ENCODE data around the gene TBC1D9. TPM values are rescaled to one million over a fixed set of nuclear protein-coding genes. Genes with fewer than 3 reads are reported as not detected.

The TBC1D9 gene
- total RNA-seq, 6 experiments from 2014 or later, result 6.6 to 17.9 (median 9.4) TPM

- Histone ChIP-seq H3K4me1 (no peaks in the 10 kb centered on the region), H3K27ac (no peak overlapping the region), H3K27me3 (no peaks in the 10 kb centered on the region), H3K36me3 (peaks cover 0 to 11% (median 0%) of the 10 kb centered on the region in 4 donors), H3K4me3 (no peak overlapping the region), H3K9me3 (no peaks in the 10 kb centered on the region)
- ATAC-seq, result no peak
- DNase-seq, result no peak
- 100% methylated on average over 1 of the region's 1 CpG for WGBS (ENCODE audit: insufficient coverage, low coverage, low lambda C conversion rate, missing lambda C conversion rate)
- intact Hi-C loops (cut with DNase I), result no loop called here
- TF ChIP-seq POLR2A (IDR thresholded peaks at IDR 0.05) (no peak), CTCF (IDR thresholded peaks at IDR 0.05) (no peak)
These were observed 75.5 kb downstream of the TBC1D9 start for GRCh38 chr4:140680686-140681085.

DNA sequence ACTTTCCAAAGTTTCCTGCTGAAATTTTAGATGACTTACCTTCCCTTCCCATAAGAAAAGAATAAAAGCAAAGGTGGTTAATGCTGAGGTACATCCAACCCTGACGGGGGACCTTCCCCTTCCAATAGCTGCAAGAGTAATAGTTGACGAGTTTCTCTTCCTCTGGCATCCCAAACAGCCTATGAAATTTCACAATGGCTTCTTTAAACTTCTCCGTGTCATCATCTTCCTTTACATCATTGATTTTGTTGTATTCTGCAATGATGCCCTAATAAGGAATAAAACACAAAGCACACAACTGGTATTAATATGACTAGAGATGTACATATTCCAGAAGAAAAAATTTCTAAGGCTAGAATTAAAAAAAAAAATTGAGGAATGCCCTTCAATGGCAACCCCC is 76.6 kb downstream of the TBC1D9 start:
- TF ChIP-seq CTCF (IDR thresholded peaks at IDR 0.05), result no peak
- no peak for TF ChIP-seq POLR2A (IDR thresholded peaks at IDR 0.05)
- intact Hi-C loops (cut with DNase I), result no loop called here
- Histone ChIP-seq H3K9me3 (no peaks in the 10 kb centered on the region), H3K27me3 (no peaks in the 10 kb centered on the region), H3K36me3 (peaks cover 0 to 11% (median 0%) of the 10 kb centered on the region in 4 donors), H3K4me1 (no peaks in the 10 kb centered on the region), H3K4me3 (no peak overlapping the region), H3K27ac (no peak overlapping the region)
- no peak for DNase-seq
- 62% methylated on average over 3 of the region's 3 CpGs for WGBS (ENCODE audit: insufficient coverage, low coverage, low lambda C conversion rate, missing lambda C conversion rate)
- no peak for ATAC-seq

- Histone ChIP-seq H3K9me3 (no peaks in the 10 kb centered on the region), H3K27ac (no peak overlapping the region), H3K4me1 (no peaks in the 10 kb centered on the region), H3K27me3 (no peaks in the 10 kb centered on the region), H3K4me3 (no peak overlapping the region), H3K36me3 (peaks cover 0 to 11% (median 0%) of the 10 kb centered on the region in 4 donors)
- no peak for TF ChIP-seq POLR2A (IDR thresholded peaks at IDR 0.05)
- TF ChIP-seq CTCF (IDR thresholded peaks at IDR 0.05), result no peak
- no peak for DNase-seq
- intact Hi-C loops (cut with DNase I), result no loop called here
- no peak for ATAC-seq
- WGBS (ENCODE audit: insufficient coverage, low coverage, low lambda C conversion rate, missing lambda C conversion rate), result 100% methylated on average over 2 of the region's 4 CpGs
These were observed 80.5 kb downstream of the TBC1D9 start for GRCh38 chr4:140675599-140676231.

DNA sequence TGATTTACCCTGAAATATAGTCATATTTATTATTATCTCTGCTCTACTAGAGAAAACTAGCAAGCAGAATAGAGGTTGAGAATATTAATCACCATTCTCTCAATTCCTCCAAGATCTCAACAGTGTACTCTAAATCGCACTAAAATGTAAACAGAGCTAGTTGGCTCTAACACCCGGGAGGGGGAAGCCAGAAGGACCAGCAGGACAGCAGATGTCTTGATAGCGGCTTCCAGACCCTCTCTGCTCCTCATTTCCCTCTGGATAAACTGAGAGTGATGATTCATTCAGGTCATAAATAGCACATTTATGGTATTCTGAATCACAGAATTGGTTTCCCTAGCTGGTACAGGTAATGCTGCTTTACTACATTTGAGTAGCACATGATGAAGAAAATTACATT is 82.5 kb downstream of the TBC1D9 start:
- no peak for DNase-seq
- Histone ChIP-seq H3K9me3 (no peaks in the 10 kb centered on the region), H3K4me3 (no peak overlapping the region), H3K36me3 (peaks cover 0 to 20% (median 0%) of the 10 kb centered on the region in 4 donors), H3K27me3 (no peaks in the 10 kb centered on the region), H3K4me1 (no peaks in the 10 kb centered on the region), H3K27ac (no peak overlapping the region)
- no peak for ATAC-seq
- TF ChIP-seq POLR2A (IDR thresholded peaks at IDR 0.05) (no peak), CTCF (IDR thresholded peaks at IDR 0.05) (no peak)
- WGBS (ENCODE audit: insufficient coverage, low coverage, low lambda C conversion rate, missing lambda C conversion rate), result 56% methylated on average over 3 of the region's 3 CpGs
- intact Hi-C loops (cut with DNase I), result no loop called here

All from right lobe of liver (tissue), 6 donors.